SK-N-SH (cell line): Measurements from ENCODE around the gene PCBD2.

Experiments used
- EP300 ChIP-seq, 2 experiments: IDR thresholded peaks; 2 replicates each; pipeline versions ENCODE4 v1.4.0 to v1.6.1; 2012; ENCODE audit warnings: borderline replicate concordance in 1 of 2, low read depth in 1 of 2, low read length in 1 of 2
- EZH2phosphoT487 ChIP-seq: fragments of 200-600 bp; sonication (generic); IDR thresholded peaks from 2 replicates; pipeline ENCODE4 v1.6.1; 2017; ENCODE audit warnings: low read depth, mixed run types, mild to moderate bottlenecking, antibody characterized with exemption, moderate library complexity, borderline replicate concordance
- MAX ChIP-seq: IDR thresholded peaks from 2 replicates; pipeline ENCODE4 v1.4.0; 2012; ENCODE audit warnings: low read depth
- POLR2AphosphoS5 ChIP-seq: IDR thresholded peaks from 2 replicates; pipeline ENCODE4 v1.6.1; 2012; ENCODE audit warnings: low read depth, low read length
- SIN3A ChIP-seq: IDR thresholded peaks from 2 replicates; pipeline ENCODE4 v1.6.1; 2012; ENCODE audit warnings: low read depth, mild to moderate bottlenecking, low read length, moderate library complexity, borderline replicate concordance
- TAF1 ChIP-seq: IDR thresholded peaks from 2 replicates; pipeline ENCODE4 v1.6.1; 2012; ENCODE audit warnings: low read depth, mild to moderate bottlenecking, low read length, moderate library complexity, borderline replicate concordance
- YY1 ChIP-seq: IDR thresholded peaks from 2 replicates; pipeline ENCODE4 v1.4.0; 2012; ENCODE audit warnings: low read depth, mild to moderate bottlenecking
- TF ChIP-seq, protein P1 (sequence below): fragments of 200-600 bp; sonication (generic); IDR thresholded peaks from 2 replicates; pipeline ENCODE4 v1.6.1; 2017; ENCODE audit warnings: antibody characterized with exemption, mild to moderate bottlenecking, moderate library complexity
- TF ChIP-seq, protein P2 (sequence below): IDR thresholded peaks from 2 replicates; pipeline ENCODE4 v1.6.1; 2012; ENCODE audit warnings: mild to moderate bottlenecking, low read depth, low read length, moderate library complexity

- TF ChIP-seq, protein P1, sequence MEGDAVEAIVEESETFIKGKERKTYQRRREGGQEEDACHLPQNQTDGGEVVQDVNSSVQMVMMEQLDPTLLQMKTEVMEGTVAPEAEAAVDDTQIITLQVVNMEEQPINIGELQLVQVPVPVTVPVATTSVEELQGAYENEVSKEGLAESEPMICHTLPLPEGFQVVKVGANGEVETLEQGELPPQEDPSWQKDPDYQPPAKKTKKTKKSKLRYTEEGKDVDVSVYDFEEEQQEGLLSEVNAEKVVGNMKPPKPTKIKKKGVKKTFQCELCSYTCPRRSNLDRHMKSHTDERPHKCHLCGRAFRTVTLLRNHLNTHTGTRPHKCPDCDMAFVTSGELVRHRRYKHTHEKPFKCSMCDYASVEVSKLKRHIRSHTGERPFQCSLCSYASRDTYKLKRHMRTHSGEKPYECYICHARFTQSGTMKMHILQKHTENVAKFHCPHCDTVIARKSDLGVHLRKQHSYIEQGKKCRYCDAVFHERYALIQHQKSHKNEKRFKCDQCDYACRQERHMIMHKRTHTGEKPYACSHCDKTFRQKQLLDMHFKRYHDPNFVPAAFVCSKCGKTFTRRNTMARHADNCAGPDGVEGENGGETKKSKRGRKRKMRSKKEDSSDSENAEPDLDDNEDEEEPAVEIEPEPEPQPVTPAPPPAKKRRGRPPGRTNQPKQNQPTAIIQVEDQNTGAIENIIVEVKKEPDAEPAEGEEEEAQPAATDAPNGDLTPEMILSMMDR: no peak
- TF ChIP-seq EZH2phosphoT487: no peak
- TF ChIP-seq TAF1: no peak
- TF ChIP-seq YY1: no peak
- TF ChIP-seq MAX: no peak
- TF ChIP-seq POLR2AphosphoS5: no peak
- TF ChIP-seq, protein P2, sequence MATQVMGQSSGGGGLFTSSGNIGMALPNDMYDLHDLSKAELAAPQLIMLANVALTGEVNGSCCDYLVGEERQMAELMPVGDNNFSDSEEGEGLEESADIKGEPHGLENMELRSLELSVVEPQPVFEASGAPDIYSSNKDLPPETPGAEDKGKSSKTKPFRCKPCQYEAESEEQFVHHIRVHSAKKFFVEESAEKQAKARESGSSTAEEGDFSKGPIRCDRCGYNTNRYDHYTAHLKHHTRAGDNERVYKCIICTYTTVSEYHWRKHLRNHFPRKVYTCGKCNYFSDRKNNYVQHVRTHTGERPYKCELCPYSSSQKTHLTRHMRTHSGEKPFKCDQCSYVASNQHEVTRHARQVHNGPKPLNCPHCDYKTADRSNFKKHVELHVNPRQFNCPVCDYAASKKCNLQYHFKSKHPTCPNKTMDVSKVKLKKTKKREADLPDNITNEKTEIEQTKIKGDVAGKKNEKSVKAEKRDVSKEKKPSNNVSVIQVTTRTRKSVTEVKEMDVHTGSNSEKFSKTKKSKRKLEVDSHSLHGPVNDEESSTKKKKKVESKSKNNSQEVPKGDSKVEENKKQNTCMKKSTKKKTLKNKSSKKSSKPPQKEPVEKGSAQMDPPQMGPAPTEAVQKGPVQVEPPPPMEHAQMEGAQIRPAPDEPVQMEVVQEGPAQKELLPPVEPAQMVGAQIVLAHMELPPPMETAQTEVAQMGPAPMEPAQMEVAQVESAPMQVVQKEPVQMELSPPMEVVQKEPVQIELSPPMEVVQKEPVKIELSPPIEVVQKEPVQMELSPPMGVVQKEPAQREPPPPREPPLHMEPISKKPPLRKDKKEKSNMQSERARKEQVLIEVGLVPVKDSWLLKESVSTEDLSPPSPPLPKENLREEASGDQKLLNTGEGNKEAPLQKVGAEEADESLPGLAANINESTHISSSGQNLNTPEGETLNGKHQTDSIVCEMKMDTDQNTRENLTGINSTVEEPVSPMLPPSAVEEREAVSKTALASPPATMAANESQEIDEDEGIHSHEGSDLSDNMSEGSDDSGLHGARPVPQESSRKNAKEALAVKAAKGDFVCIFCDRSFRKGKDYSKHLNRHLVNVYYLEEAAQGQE: no peak
- TF ChIP-seq EP300 (IDR thresholded peaks at IDR 0.05; ENCODE audit: borderline replicate concordance in 1 of 2, low read depth in 1 of 2, low read length in 1 of 2): no peak
- no peak for TF ChIP-seq SIN3A
Observed at GRCh38 chr5:134934202-134934601, 29.3 kb downstream of the PCBD2 start.
